ENCODE data around the gene KMT5B.

KMT5B gene

GRCh38 chr11:68181719-68182451, 31.2 kb downstream of the KMT5B start:
- DNase-seq (ENCODE audit: low read depth, low spot score), result no peak

DNA sequence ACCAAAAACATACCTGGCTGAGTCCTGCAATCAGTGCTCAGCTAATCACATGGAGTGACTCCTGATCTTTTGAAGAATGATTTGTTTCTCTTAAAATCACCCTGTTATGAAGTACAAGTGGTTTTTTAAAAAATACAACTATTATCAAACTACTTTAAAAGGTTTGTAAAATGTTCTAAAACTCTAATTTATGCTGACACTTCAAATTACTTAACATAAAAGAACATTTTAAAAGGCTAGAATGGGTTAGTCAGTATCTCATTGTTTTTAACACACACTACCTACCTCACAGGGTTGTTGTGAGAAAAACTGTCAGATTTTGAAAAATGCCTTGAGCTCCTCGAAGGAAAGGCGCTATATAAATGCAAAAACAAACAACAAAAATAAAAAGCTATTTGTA, 33.2 kb downstream of the KMT5B start:
- no peak for DNase-seq (ENCODE audit: low read depth, low spot score)

GRCh38 chr11:68177877-68178276, 35.2 kb downstream of the KMT5B start:
- no peak for DNase-seq (ENCODE audit: low read depth, low spot score)

- DNase-seq (ENCODE audit: low read depth, low spot score), result no peak
These were observed 39.2 kb downstream of the KMT5B start for GRCh38 chr11:68173926-68174325.

GRCh38 chr11:68169442-68169841, 43.7 kb downstream of the KMT5B start:
- no peak for DNase-seq (ENCODE audit: low read depth, low spot score)

- no peak for DNase-seq (ENCODE audit: low read depth, low spot score)
These were observed 44.4 kb downstream of the KMT5B start for GRCh38 chr11:68168694-68169093.

- no peak for DNase-seq (ENCODE audit: low read depth, low spot score)
These were observed 45.6 kb downstream of the KMT5B start for GRCh38 chr11:68167474-68167873.

DNA sequence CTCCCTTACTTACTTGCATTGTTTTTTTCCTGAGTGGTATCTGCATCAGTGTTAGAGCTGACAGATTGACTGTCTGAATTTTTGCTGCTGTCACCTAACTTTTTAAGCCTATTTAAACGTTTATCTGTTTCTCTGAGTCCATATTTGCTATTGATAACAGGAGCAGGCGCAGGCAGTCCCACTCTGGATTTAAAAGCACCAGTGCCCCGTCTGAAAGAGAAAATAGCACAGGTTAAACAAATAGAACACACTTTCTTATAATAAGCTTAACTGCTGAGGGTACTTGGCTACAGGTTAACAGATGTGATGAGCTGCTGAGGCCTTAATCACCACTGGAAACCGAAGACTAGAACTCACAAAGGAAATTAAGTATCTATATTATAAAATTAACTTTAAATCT, 46.1 kb downstream of the KMT5B start:
- DNase-seq (ENCODE audit: low read depth, low spot score), result no peak

DNA sequence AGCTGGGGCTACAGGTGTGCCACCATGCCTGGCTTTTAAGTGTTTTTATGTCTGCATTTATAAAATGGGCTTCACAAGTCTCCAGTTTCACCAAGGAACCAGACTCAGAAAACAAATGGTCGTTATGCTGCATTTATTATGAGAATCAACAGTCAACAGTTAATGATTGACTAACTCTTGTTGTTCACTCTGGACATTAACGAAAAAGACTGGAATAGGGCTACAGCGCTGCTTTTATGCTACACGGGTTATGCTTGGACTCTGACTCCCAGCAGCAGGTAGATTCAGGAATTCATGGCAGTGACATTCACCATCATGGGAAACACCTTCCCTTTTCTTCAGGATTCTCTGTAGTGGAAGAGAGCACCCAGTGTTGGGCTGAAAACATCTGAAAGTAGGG, 47.5 kb downstream of the KMT5B start:
- DNase-seq (ENCODE audit: low read depth, low spot score), result no peak

- DNase-seq (ENCODE audit: low read depth, low spot score), result no peak
These were observed 48.7 kb downstream of the KMT5B start for GRCh38 chr11:68164437-68164836.

DNA sequence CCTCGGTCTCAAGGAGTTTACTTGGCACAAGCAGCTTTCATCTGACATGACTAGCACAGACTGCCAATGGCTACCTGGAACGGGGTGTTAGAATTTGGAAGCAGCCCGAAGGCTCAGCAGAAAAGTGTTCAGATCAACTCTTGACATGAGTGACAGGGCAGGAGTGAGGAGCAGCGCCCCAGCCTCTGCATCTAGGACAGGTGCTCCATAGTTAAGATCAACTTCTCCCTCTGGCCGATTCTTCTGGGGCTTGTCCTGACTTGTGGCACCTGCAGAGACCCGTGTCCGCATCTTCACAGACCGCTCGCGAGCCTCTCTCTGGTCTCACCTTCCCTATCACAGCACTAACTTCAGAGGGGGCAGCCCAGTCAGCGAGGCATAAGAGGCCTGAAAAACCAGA, 49.4 kb downstream of the KMT5B start:
- DNase-seq (ENCODE audit: low read depth, low spot score), result no peak

DNA sequence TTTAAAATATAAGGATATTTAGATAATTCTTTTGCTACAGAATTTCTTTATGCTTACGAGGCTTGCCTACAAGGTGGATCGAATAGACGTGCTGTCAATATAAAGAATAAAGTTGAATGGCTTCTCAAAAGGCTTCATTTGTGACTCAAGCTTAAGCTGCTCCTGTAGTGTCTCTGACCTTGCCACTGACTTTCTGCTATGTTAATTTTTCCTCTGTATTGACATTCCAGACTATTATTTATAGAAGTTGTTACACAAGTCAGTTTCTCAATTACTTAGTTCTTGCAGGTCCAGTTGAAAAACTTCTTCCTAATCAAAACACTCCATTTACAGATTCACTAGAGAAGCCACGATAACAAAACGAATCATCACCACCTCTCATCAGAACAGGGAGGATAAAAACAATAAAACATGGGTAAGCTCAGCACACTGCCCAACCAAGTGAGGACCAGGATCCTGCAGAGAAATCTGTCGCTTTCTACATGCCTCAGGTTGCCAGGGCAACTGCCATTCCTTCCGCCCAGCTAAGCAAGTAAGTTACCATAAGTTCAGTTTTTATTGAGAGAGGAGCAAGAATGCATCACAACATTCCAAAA, 52.9 kb downstream of the KMT5B start:
- DNase-seq (ENCODE audit: low read depth, low spot score), result no peak

DNA sequence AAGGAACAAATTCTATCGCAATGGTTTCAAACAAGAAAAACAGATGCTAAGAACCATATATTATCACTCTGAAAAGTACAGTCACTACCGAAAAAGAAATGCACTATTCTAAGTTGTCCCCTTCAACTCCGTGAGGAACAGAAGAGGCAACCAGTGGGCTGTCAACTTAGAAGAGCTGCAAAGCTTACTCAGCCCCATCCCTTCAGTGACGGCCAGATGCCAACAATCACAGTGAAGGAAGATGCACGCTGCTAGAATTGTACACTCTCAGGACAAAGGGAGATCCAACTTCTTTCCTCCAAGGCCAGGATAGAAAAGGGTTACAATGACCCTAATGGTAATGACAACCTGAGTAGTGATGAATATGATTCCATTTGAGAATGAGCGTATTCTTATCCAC, 53.4 kb downstream of the KMT5B start:
- DNase-seq (ENCODE audit: low read depth, low spot score), result no peak

- DNase-seq (ENCODE audit: low read depth, low spot score), result no peak
These were observed 53.9 kb downstream of the KMT5B start for GRCh38 chr11:68159161-68159560.

GRCh38 chr11:68158580-68158979, 54.5 kb downstream of the KMT5B start:
- DNase-seq (ENCODE audit: low read depth, low spot score), result no peak

DNA sequence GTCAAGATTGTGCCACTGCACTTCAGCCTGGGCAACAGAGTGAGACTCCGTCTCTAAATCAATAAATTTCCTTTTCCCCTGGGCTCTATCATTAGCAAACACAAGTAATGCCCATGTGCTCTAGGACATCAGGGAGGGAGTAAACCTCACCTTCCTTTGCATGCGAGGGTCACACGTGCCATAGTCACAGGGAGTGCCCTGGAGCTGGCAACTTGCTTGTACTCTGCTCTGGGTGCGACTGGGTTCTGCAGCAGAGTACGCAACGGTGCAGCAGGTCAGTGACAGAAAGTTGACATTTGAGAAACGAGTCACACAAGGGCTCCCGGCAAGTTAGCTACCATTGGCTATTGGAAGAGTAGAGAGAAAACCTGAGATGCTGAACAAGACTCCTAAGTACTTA, 59.4 kb downstream of the KMT5B start:
- DNase-seq (ENCODE audit: low read depth, low spot score), result no peak

DNA sequence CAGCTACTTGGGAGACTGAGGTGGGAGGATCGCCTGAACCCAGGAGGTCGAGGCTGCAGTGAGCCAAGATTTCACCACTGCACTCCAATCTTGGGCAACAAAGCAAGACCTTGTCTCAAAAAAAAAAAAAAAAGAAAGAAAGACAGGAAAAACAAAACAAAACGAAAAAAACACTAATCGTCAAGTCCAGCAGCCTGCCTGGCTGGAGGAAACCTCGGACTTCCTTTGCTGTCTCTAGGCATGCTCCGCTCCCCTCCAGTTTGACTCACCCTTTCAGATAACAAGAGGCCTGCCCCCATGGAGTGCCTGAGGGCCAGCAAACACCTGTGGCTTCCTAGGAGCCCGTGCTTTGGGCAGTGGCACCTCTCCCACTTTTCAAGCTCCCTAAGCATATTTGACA, 63.1 kb downstream of the KMT5B start:
- DNase-seq (ENCODE audit: low read depth, low spot score), result no peak

- DNase-seq (ENCODE audit: low read depth, low spot score), result no peak
These were observed 63.7 kb downstream of the KMT5B start for GRCh38 chr11:68149417-68149816.

- no peak for DNase-seq (ENCODE audit: low read depth, low spot score)
These were observed 64.2 kb downstream of the KMT5B start for GRCh38 chr11:68148879-68149278.

DNA sequence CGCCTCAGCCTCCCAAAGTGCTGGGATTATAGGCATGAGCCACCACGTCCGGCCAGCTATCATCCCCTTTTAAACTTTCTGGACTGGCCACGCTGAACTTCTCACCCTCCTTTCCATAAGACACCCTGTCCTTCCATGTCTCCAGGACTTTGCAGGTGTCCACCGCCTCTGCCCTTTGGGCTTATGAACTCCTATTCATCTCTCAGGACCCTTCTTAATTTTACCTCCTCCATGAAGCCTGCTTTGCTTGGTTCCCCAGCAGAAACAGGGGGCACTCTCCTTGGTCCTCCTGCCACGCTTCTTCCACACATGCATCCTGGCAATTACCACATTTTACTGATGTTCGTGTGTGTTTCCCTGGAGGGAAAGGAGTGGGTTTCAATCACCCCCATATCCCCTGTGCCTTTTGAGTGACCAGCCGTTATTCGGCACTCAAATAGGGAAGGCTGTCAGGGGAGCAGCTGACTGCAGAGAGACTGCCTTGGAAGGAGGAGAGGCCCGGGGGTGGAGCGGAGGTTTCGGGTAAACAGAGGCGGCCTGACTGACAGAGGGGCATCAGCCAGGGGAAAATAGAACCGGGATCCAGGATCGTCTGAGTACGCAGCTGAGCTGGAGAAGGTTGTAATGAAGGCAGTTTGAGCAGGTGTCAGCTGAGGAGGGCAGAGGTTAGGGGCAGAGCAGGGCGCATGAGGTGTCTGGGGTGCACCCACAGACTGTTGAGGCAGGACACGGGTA, 64.9 kb downstream of the KMT5B start:
- DNase-seq (ENCODE audit: low read depth, low spot score), result no peak

- no peak for DNase-seq (ENCODE audit: low read depth, low spot score)
These were observed 66.2 kb downstream of the KMT5B start for GRCh38 chr11:68146704-68147474.

- DNase-seq (ENCODE audit: low read depth, low spot score), result no peak
These were observed 67.0 kb downstream of the KMT5B start for GRCh38 chr11:68146010-68146540.

Data from activated naive CD8-positive, alpha-beta T cell treated with anti-CD3 and anti-CD28 coated beads, Interleukin-2, amount 50 U/mL, for 16 hours (primary cell).